K562 (cell line): Measurements from ENCODE around the gene SMARCC1. TPM values are rescaled to one million over a fixed set of nuclear protein-coding genes. Genes with fewer than 3 reads are reported as not detected.

Source experiments
- EP300 ChIP-seq: IDR thresholded peaks from 2 replicates; pipeline ENCODE4 v1.6.1; 2012; ENCODE audit warnings: low read length, improper control_type of control experiment
- GTF2E2 ChIP-seq: fragments of 200-800 bp; sonication (Bioruptor generic); IDR thresholded peaks from 2 replicates; pipeline ENCODE4 v1.6.1; 2016; ENCODE audit warnings: missing genetic modification characterization, missing compliant biosample characterization
- KDM2B ChIP-seq: fragments of 250-450 bp; sonication (Bioruptor Pico); IDR thresholded peaks from 2 replicates; pipeline ENCODE4 v1.8.0; 2021; ENCODE audit warnings: mild to moderate bottlenecking, moderate library complexity
- KDM5B ChIP-seq: fragments of 200-600 bp; sonication (generic); IDR thresholded peaks from 2 replicates; pipeline ENCODE4 v1.6.1; 2012; ENCODE audit warnings: low read depth, mild to moderate bottlenecking, moderate library complexity, low read length, control low read depth, inconsistent platforms; ENCODE audit not compliant: insufficient replicate concordance
- POLR2AphosphoS5 ChIP-seq: IDR thresholded peaks from 2 replicates; pipeline ENCODE4 v1.6.1; 2011; ENCODE audit warnings: mild to moderate bottlenecking, low read depth, low read length, moderate library complexity; ENCODE audit not compliant: control insufficient read depth, insufficient read depth
- RBBP5 ChIP-seq: fragments of 200-600 bp; sonication (generic); IDR thresholded peaks from 2 replicates; pipeline ENCODE4 v1.6.1; 2012; ENCODE audit warnings: borderline replicate concordance, mild to moderate bottlenecking, low read length, control low read depth, inconsistent platforms; ENCODE audit not compliant: insufficient read depth, poor library complexity, severe bottlenecking
- RFX7 ChIP-seq: fragments of 250-450 bp; sonication (Bioruptor Pico); IDR thresholded peaks from 2 replicates; pipeline ENCODE4 v1.5.1; 2021; ENCODE audit warnings: mild to moderate bottlenecking
- TAF1 ChIP-seq: IDR thresholded peaks from 2 replicates; pipeline ENCODE4 v1.6.1; 2011; ENCODE audit warnings: mild to moderate bottlenecking, low read length, moderate library complexity; ENCODE audit not compliant: insufficient read depth, control insufficient read depth, severe bottlenecking; ENCODE audit errors: extremely low read depth
- TRIM28 ChIP-seq: fragments of 450-650 bp; IDR thresholded peaks from 2 replicates; pipeline ENCODE4 v1.6.1; 2017
- ZBTB8A ChIP-seq: fragments of 450-650 bp; IDR thresholded peaks from 2 replicates; pipeline ENCODE4 v1.6.1; 2018; ENCODE audit warnings: mild to moderate bottlenecking, moderate library complexity; ENCODE audit not compliant: partially characterized antibody
- ZFP36 ChIP-seq: fragments of 150-350 bp; IDR thresholded peaks from 2 replicates; pipeline ENCODE4 v1.6.1; 2018; ENCODE audit warnings: low read length, low read depth; ENCODE audit not compliant: partially characterized antibody
- polyA plus RNA-seq, 8 experiments: library from polyadenylated mRNA; depleted of rRNA in 4 of 8; stranded (reverse) in 5 of 8; unstranded in 3 of 8; fragments of >200 nt; fragmentation: Nextera tagmentation in 2 of 8; fragmentation: Illumina TruSeq in 1 of 8; extraction: Ambion mirVana in 2 of 8; extraction: Trizol in 1 of 8; gene quantifications; 2 replicates each; pipeline versions ENCODE4 v1.2.1 to v1.2.3, GENCODE V29; 2011 to 2014; ENCODE audit warnings: inconsistent platforms in 1 of 8, missing spikeins in 1 of 8
- total RNA-seq, 7 experiments: library from RNA; depleted of rRNA in 6 of 7; stranded (reverse); fragments of >200 nt in 6 of 7; fragmentation: Illumina TruSeq in 2 of 7; extraction: Trizol in 2 of 7; gene quantifications; 2 replicates each; pipeline versions ENCODE4 v1.2.1 to v1.2.3, GENCODE V29; 2011 to 2021; ENCODE audit warnings: low replicate concordance in 1 of 7
- TF ChIP-seq, protein P1 (sequence below): fragments of 450-650 bp; IDR thresholded peaks from 2 replicates; pipeline ENCODE4 v1.6.1; 2016; ENCODE audit warnings: low read depth
- TF ChIP-seq, protein P2 (sequence below): fragments of 250-450 bp; sonication (Bioruptor Pico); IDR thresholded peaks from 2 replicates; pipeline ENCODE4 v1.9.0; 2021; ENCODE audit warnings: mild to moderate bottlenecking, inconsistent platforms
- TF ChIP-seq, protein P3 (sequence below): fragments of 250-450 bp; sonication (Bioruptor Pico); IDR thresholded peaks from 2 replicates; pipeline ENCODE4 v1.8.0; 2021; ENCODE audit warnings: moderate library complexity, mild to moderate bottlenecking, inconsistent platforms
- TF ChIP-seq, protein P4 (sequence below): fragments of 250-450 bp; sonication (Bioruptor Pico); IDR thresholded peaks from 2 replicates; pipeline ENCODE4 v1.9.0; 2021; ENCODE audit warnings: mild to moderate bottlenecking

The SMARCC1 gene
- total and polyA plus RNA-seq, 9 of the 15 experiments (the other 6 are each of a cell fraction or from before 2014, with no cell fraction given) = 20.7 to 199 (median 66.0) TPM

DNA sequence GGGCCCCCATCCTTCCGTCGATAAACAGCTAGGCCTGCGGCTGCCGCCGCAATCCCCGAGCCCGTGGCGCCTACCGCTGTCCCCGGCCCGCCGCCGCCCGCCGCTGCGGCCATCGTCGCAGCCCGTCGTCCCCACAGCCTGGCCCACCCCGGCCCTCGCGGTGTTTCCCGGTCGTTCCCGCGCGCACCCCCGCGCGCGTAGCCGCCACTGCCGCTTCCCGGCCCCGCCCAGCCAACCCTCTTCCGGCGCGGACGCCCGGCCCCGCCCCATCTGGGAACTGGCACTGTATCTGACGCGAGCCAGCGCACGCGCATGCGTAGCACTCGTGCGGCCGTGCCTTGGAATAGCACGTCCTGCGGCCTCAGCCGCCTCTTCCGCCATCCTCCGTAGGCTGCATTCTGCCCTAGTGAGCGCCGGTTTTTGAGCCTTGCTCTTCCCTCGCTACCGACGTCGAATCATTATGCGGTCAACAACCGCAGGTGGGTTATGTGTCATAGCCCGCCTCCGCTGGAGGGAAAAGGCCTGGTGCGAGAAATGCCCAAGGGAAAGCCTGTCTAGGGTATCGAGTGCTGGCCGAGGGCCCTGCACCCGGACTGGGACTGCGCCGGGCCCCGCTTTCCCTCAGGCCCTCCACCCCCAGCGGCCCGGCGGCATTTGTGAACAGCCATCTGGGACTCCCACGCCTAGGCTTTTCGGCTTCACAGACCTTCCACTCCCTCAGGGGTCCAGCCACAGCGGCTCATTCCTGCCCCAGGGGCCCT is at the start of gene SMARCC1 (continued):
- TF ChIP-seq, protein P1, sequence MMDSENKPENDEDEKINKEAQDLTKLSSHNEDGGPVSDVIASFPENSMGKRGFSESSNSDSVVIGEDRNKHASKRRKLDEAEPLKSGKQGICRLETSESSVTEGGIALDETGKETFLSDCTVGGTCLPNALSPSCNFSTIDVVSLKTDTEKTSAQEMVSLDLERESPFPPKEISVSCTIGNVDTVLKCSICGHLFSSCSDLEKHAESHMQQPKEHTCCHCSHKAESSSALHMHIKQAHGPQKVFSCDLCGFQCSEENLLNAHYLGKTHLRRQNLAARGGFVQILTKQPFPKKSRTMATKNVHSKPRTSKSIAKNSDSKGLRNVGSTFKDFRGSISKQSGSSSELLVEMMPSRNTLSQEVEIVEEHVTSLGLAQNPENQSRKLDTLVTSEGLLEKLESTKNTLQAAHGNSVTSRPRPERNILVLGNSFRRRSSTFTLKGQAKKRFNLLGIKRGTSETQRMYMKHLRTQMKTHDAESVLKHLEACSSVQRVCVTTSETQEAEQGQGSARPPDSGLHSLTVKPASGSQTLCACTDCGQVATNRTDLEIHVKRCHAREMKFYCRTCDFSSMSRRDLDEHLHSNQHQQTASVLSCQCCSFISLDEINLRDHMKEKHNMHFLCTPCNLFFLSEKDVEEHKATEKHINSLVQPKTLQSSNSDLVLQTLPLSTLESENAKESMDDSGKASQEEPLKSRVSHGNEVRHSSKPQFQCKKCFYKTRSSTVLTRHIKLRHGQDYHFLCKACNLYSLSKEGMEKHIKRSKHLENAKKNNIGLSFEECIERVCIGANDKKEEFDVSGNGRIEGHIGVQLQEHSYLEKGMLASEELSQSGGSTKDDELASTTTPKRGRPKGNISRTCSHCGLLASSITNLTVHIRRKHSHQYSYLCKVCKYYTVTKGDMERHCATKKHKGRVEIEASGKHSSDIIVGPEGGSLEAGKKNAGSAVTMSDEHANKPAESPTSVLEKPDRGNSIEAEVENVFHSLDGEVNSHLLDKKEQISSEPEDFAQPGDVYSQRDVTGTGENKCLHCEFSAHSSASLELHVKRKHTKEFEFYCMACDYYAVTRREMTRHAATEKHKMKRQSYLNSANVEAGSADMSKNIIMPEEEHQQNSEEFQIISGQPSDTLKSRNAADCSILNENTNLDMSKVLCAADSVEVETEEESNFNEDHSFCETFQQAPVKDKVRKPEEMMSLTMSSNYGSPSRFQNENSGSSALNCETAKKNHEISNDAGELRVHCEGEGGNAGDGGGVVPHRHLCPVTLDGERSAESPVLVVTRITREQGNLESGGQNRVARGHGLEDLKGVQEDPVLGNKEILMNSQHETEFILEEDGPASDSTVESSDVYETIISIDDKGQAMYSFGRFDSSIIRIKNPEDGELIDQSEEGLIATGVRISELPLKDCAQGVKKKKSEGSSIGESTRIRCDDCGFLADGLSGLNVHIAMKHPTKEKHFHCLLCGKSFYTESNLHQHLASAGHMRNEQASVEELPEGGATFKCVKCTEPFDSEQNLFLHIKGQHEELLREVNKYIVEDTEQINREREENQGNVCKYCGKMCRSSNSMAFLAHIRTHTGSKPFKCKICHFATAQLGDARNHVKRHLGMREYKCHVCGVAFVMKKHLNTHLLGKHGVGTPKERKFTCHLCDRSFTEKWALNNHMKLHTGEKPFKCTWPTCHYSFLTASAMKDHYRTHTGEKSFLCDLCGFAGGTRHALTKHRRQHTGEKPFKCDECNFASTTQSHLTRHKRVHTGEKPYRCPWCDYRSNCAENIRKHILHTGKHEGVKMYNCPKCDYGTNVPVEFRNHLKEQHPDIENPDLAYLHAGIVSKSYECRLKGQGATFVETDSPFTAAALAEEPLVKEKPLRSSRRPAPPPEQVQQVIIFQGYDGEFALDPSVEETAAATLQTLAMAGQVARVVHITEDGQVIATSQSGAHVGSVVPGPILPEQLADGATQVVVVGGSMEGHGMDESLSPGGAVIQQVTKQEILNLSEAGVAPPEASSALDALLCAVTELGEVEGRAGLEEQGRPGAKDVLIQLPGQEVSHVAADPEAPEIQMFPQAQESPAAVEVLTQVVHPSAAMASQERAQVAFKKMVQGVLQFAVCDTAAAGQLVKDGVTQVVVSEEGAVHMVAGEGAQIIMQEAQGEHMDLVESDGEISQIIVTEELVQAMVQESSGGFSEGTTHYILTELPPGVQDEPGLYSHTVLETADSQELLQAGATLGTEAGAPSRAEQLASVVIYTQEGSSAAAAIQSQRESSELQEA = no peak
- no peak for TF ChIP-seq KDM2B
- TF ChIP-seq KDM5B = peak; percentile 93
- TF ChIP-seq, protein P2, sequence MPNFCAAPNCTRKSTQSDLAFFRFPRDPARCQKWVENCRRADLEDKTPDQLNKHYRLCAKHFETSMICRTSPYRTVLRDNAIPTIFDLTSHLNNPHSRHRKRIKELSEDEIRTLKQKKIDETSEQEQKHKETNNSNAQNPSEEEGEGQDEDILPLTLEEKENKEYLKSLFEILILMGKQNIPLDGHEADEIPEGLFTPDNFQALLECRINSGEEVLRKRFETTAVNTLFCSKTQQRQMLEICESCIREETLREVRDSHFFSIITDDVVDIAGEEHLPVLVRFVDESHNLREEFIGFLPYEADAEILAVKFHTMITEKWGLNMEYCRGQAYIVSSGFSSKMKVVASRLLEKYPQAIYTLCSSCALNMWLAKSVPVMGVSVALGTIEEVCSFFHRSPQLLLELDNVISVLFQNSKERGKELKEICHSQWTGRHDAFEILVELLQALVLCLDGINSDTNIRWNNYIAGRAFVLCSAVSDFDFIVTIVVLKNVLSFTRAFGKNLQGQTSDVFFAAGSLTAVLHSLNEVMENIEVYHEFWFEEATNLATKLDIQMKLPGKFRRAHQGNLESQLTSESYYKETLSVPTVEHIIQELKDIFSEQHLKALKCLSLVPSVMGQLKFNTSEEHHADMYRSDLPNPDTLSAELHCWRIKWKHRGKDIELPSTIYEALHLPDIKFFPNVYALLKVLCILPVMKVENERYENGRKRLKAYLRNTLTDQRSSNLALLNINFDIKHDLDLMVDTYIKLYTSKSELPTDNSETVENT (CRISPR knock-in tag) = 0 out of 2 replicates have a peak, but pooled peaks have one; percentile 59
- no peak; the same call in 1 of the 2 replicates for TF ChIP-seq TRIM28
- peak; percentile 90 for TF ChIP-seq TAF1
- peak; percentile 94 for TF ChIP-seq RBBP5
- TF ChIP-seq GTF2E2 (tag) = peak; percentile 97
- peak; percentile 11; the same call in 1 of the 2 replicates for TF ChIP-seq EP300
- TF ChIP-seq, protein P3, sequence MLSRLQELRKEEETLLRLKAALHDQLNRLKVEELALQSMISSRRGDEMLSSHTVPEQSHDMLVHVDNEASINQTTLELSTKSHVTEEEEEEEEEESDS (CRISPR knock-in tag) = no peak
- no peak for TF ChIP-seq RFX7 (CRISPR knock-in tag)
- TF ChIP-seq ZBTB8A = no peak
- TF ChIP-seq, protein P4, sequence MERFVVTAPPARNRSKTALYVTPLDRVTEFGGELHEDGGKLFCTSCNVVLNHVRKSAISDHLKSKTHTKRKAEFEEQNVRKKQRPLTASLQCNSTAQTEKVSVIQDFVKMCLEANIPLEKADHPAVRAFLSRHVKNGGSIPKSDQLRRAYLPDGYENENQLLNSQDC (CRISPR knock-in tag) = 0 out of 2 replicates have a peak, but pooled peaks have one; percentile 0
- TF ChIP-seq ZFP36 = peak; percentile 21
- peak; percentile 92 for TF ChIP-seq POLR2AphosphoS5
